GM10266 (cell line): ENCODE results near the gene ADRM1.

Source experiments
- DNase-seq: peaks from one replicate; pipeline ENCODE4 v3.0.0; 2012; ENCODE audit errors: extremely low spot score
- TF ChIP-seq, protein P1 (sequence below): IDR thresholded peaks from 2 replicates; pipeline ENCODE4 v1.5.1; 2012; ENCODE audit warnings: mild to moderate bottlenecking, low read depth; ENCODE audit not compliant: control insufficient read depth, insufficient read depth; ENCODE audit errors: missing control alignments

ADRM1 gene

GRCh38 chr20:62303340-62304226 is 786 bp downstream of the ADRM1 start:
- no peak for DNase-seq
- TF ChIP-seq, protein P1, sequence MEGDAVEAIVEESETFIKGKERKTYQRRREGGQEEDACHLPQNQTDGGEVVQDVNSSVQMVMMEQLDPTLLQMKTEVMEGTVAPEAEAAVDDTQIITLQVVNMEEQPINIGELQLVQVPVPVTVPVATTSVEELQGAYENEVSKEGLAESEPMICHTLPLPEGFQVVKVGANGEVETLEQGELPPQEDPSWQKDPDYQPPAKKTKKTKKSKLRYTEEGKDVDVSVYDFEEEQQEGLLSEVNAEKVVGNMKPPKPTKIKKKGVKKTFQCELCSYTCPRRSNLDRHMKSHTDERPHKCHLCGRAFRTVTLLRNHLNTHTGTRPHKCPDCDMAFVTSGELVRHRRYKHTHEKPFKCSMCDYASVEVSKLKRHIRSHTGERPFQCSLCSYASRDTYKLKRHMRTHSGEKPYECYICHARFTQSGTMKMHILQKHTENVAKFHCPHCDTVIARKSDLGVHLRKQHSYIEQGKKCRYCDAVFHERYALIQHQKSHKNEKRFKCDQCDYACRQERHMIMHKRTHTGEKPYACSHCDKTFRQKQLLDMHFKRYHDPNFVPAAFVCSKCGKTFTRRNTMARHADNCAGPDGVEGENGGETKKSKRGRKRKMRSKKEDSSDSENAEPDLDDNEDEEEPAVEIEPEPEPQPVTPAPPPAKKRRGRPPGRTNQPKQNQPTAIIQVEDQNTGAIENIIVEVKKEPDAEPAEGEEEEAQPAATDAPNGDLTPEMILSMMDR: no peak

DNA sequence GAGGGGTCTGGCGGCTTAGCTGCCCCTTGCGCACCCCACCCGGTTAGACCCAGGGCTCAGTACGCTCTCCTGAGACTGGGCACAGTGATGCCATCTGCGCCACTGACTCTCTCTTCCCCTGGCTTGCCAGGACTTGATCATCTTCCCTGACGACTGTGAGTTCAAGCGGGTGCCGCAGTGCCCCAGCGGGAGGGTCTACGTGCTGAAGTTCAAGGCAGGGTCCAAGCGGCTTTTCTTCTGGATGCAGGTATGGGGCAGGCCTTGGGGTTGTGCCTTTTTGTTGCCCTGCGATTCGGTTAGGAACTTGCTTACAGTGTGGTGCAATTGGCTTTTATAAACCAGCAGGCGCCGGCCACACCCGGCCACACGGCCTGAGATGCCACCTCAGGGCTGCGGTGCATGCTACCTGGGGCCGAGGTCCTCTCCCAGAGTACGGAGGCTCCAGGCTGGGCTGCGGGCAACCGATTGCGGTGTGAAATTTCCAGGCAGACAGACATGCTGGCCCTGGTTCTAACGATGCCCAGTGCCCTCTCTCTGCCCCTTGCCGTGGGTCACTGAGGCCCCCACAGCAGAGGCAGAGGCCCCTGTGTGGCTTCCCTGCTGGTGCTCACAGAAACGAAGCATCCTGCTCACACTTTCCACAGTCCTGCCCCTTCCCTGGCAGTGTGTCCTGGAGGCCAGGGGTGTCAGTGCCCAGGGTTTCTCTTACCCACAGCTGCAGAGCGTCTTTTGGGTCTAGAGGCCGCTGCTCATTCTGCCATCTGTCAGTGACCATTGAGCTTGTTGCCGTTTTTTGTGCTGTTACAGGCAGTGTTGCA is 1.7 kb downstream of the ADRM1 start:
- DNase-seq: no peak
- TF ChIP-seq, protein P1: no peak

- TF ChIP-seq, protein P1: no peak
- no peak for DNase-seq
These were observed 2.5 kb downstream of the ADRM1 start for GRCh38 chr20:62305149-62305764.

DNA sequence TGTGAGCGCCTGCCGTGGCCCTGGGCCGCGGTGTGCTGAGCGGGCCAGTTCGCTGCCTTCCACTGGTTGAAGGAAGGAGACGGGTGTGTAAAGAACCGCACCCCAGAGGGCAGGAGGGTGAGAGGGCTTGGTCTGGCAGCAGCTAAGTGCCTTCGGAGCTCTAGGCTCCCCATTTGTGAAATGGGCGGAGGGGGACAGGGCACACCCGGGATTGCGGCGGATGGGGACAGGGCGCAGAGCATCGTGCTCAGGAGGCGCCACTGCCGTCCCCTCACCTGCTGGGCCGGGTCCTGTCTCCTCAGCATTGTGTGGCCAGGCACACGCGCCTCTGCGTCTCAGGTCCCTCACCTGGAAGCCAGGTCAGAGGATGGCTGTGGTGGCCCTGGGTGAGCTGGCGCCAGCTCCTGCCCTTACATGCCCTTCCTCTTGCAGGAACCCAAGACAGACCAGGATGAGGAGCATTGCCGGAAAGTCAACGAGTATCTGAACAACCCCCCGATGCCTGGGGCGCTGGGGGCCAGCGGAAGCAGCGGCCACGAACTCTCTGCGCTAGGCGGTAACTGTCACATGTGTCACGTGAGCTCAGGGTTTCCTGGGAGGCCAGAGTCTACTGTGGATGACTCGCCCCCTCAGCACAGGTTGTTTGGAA is 3.1 kb downstream of the ADRM1 start:
- TF ChIP-seq, protein P1: no peak
- no peak for DNase-seq

DNA sequence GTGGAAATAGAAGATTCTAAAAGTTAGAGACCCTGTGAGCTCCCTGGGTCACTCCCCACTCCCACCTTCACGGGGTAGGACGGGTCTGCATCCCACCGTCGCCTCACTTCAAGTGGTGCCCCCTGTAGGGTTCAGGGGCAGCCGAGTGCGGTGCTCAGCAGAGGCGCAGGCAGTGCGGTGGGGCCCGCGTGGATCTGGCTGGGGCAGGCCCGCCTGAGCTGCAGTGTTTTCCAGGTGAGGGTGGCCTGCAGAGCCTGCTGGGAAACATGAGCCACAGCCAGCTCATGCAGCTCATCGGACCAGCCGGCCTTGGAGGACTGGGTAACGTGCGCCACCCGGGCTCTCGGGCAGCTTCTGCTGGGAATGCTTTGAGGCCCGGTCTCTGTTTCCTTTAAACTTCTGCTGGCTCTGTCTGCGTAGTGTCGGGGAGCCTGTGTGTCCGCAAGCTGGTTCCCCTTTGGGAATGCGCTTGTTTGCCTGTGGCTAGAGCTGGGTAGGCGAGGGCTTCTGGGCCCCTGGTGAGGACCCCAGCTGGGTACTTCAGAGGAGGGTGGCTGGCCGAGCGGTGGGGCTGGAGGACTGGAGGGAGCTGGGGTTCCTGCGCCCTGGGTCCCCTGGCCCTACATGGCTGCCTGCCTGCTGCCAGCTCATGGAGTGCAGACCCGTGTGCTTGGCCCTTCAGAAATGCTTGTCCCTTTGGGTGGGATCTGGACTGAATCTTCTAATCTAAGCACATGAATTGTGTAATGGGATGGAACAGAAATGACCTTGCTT is 3.8 kb downstream of the ADRM1 start:
- no peak for DNase-seq
- TF ChIP-seq, protein P1: no peak
